Bronchial epithelial cell (primary cell): ENCODE data around the gene LRIG2. TPM values are rescaled to one million over a fixed set of nuclear protein-coding genes. Genes with fewer than 3 reads are reported as not detected.
"Not testable (repeated sequence)": the region's sequence is repeated elsewhere in the genome, so short reads cannot be mapped to it uniquely, and the experiment has no call there.

Experiments
- DNase-seq: peaks from one replicate; pipeline ENCODE4 v3.0.0-alpha.2; 2010; ENCODE audit warnings: low read depth
- FAIRE-seq: peaks from 2 replicates; lab custom pipeline; 2011; peaks lifted over from hg19 to GRCh38; lab: Jason Lieb, UNC
- H3K27me3 ChIP-seq: 2 replicates; pipeline ENCODE4 v1.5.1; 2011; ENCODE audit warnings: low read length; ENCODE audit not compliant: control insufficient read depth, insufficient read depth
- H3K36me3 ChIP-seq: 2 replicates; pipeline ENCODE4 v1.5.1; 2011; ENCODE audit warnings: low read length; ENCODE audit not compliant: control insufficient read depth, insufficient read depth
- H3K4me3 ChIP-seq: 2 replicates; pipeline ENCODE4 v1.5.1; 2011; ENCODE audit warnings: mild to moderate bottlenecking, low read depth, low read length, control low read depth
- total RNA-seq: library from RNA; depleted of rRNA; stranded (reverse); fragments of >200 nt; gene quantifications from 2 replicates; pipeline ENCODE4 v1.2.1, GENCODE V29; 2014
- TF ChIP-seq, protein P1 (sequence below): IDR thresholded peaks from 2 replicates; pipeline ENCODE4 v1.5.1; 2011; ENCODE audit warnings: mild to moderate bottlenecking, moderate library complexity, low read length, control low read depth, inconsistent platforms; ENCODE audit not compliant: insufficient read depth, severe bottlenecking

The LRIG2 gene
- total RNA-seq, 1 donor from 2014 or later = 10.3 TPM

DNA sequence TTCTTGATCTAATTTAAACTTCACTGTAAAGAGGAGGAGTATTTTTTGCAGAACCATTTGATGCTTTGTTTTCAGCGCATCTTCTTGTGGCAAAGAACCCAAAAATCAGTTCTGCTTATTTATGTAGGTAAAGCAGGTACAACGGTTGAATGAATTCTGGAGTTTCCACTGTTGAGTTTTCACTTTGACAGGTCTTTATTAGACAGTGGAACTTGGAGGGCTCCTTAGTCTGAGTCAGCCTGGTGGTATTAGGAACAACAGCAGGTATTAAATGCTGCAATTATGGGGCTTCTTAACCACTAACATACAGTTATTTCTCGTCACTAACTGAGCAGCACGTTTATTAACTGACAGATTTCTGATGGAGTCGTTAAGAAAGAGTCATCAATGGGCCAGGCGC lies 1.2 kb downstream of the LRIG2 start:
- Histone ChIP-seq H3K4me3 (peak overlapping the region; percentile 94), H3K27me3 (no peaks in the 10 kb centered on the region), H3K36me3 (no peaks in the 10 kb centered on the region)
- TF ChIP-seq, protein P1, sequence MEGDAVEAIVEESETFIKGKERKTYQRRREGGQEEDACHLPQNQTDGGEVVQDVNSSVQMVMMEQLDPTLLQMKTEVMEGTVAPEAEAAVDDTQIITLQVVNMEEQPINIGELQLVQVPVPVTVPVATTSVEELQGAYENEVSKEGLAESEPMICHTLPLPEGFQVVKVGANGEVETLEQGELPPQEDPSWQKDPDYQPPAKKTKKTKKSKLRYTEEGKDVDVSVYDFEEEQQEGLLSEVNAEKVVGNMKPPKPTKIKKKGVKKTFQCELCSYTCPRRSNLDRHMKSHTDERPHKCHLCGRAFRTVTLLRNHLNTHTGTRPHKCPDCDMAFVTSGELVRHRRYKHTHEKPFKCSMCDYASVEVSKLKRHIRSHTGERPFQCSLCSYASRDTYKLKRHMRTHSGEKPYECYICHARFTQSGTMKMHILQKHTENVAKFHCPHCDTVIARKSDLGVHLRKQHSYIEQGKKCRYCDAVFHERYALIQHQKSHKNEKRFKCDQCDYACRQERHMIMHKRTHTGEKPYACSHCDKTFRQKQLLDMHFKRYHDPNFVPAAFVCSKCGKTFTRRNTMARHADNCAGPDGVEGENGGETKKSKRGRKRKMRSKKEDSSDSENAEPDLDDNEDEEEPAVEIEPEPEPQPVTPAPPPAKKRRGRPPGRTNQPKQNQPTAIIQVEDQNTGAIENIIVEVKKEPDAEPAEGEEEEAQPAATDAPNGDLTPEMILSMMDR = no peak
- DNase-seq (peak; percentile 13), FAIRE-seq (no peak)

DNA sequence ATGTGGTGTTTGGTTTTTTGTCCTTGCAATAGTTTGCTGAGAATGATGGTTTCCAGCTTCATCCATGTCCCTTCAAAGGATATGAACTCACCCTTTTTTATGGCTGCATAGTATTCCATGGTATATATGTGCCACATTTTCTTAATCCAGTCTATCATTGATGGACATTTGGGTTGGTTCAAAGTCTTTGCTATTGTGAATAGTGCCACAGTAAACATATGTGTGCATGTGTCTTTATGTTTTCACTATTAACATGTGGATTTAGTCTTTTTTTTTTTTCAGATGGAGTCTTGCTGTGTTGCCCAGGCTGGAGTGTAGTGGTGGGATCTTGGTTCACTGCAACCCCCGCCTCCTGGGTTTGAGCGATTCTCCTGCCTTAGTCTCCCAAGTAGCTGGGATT lies 5.0 kb downstream of the LRIG2 start:
- not testable (repeated sequence) for H3K4me3 ChIP-seq, H3K27me3 ChIP-seq, DNase-seq, FAIRE-seq, H3K36me3 ChIP-seq

DNA sequence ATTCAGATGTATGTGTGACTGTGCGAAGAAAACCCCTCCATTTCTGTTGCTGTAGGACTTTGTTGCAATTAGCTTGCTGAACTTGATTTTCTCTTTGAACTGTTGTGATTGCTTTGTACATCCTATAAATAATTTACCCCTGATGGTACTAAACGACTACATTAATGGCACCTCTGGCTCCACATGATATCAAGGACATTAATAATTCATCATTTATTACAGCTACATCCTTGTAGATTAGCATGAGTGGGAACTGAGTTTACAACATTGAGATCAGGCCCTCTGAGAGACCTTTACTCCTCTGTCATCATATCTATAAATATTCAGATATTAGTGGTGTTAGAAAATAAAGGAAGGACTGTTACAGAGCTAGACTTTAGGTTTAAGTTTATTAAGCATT lies 13.5 kb downstream of the LRIG2 start:
- DNase-seq (no peak), FAIRE-seq (no peak)
- no peaks in the 10 kb centered on the region for H3K27me3 ChIP-seq
- H3K36me3 ChIP-seq = no peaks in the 10 kb centered on the region
- TF ChIP-seq, protein P1 = no peak
- H3K4me3 ChIP-seq = no peak overlapping the region

DNA sequence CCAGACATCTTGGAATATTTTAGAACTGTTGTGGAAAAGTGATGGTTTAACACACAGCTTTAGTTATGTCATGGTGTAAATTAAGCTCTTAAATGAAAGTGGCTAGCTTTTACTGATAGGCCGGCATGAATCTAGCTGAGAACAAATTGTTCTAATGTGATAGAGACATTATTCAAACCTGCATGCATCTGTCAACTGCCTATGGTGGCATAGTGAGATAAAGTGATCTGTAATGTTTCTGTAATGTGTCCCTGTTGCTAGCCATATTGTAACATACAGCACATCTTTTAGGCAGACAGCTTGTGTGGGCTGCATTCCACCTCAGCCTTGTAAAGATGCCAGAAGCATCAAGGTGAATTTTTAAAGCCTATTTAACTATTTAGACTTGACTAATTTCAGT lies 16.0 kb downstream of the LRIG2 start:
- no peak overlapping the region for H3K4me3 ChIP-seq
- no peaks in the 10 kb centered on the region for H3K27me3 ChIP-seq
- DNase-seq (no peak), FAIRE-seq (no peak)
- TF ChIP-seq, protein P1 = no peak
- H3K36me3 ChIP-seq = peaks cover 1% of the 10 kb centered on the region

DNA sequence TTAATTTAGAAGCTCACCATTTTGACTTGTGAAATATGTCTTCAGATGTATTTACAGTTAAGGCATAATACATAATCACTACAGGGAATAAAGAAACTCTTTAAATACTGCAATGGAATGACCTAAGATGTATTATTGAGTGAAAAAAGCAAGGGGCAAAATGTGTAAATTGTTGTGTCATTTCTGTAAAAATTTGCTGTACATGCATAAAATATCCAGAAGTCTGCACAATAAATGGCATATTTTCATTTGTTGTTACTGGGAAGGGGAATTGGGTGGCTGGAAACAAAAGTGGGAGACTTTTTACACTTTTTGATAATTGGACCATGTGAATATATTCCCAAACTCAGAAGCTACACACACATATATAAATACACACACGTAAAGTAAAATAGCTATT lies 17.1 kb downstream of the LRIG2 start:
- TF ChIP-seq, protein P1 = no peak
- DNase-seq = no peak
- Histone ChIP-seq H3K36me3 (peaks cover 1% of the 10 kb centered on the region), H3K4me3 (no peak overlapping the region), H3K27me3 (no peaks in the 10 kb centered on the region)
- FAIRE-seq = no peak

DNA sequence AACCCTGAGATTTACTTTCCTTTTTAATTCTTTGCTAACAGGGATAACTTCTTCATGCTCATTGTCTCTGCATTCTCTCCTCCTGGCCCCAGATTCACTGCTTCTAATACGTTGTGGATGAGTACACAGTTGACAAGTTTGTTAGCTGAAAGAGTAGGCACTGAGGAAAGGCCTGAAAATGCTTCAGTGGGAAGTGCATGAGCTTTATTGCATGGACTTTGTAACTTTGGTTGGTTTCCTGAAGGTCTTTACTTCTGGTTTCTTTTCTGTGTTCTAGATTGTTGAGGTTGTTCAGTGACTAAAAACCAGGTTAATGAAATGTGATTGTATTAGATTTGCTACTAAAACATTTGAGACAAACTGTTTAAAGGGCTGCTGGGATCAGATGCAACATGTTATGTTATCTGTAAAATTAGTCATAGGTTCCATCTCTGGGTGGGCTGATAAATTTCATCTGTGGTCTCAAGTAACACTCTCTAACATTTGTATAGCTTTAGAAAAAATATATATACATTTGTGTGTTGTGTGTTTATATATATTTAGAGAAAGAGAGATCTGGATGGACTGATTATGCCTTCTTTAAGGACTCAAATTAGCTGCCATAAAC lies 19.1 kb downstream of the LRIG2 start:
- TF ChIP-seq, protein P1 = no peak
- H3K27me3 ChIP-seq = no peaks in the 10 kb centered on the region
- no peak overlapping the region for H3K4me3 ChIP-seq
- peaks cover 3% of the 10 kb centered on the region for H3K36me3 ChIP-seq
- no peak for FAIRE-seq
- DNase-seq = no peak
